Colonic mucosa (tissue), 4 donors: ENCODE measurements around the gene SF1. TPM values are rescaled to one million over a fixed set of nuclear protein-coding genes. Genes with fewer than 3 reads are reported as not detected.
A peak's percentile ranks its signal among the peaks of the same experiment; 100 is the strongest.

ENCODE experiments used
- DNase-seq: peaks from one replicate; pipeline ENCODE4 v3.0.0-alpha.2; 2020
- H3K27ac ChIP-seq: fragments of 200-600 bp; one replicate; pipeline ENCODE4 v1.8.0; 2021
- H3K27me3 ChIP-seq: fragments of 200-600 bp; one replicate; pipeline ENCODE4 v1.8.0; 2021
- H3K36me3 ChIP-seq: fragments of 200-600 bp; one replicate; pipeline ENCODE4 v1.8.0; 2021
- H3K4me1 ChIP-seq: fragments of 200-600 bp; one replicate; pipeline ENCODE4 v1.8.0; 2021; ENCODE audit warnings: mild to moderate bottlenecking
- H3K4me3 ChIP-seq: fragments of 200-600 bp; one replicate; pipeline ENCODE4 v1.8.0; 2021
- H3K9ac ChIP-seq, 2 donors: one replicate each; pipeline ENCODE4 v1.7.0; 2013; ENCODE audit warnings: control low read depth in 2 of 2, low read depth in 2 of 2, low read length in 2 of 2
- H3K9me3 ChIP-seq: fragments of 200-600 bp; one replicate; pipeline ENCODE4 v1.8.0; 2021
- CTCF ChIP-seq: fragments of 200-600 bp; IDR thresholded peaks from one replicate; pipeline ENCODE4 v1.8.0; 2022; ENCODE audit warnings: antibody characterized with exemption, mild to moderate bottlenecking
- intact Hi-C: fragments of 100-400 bp; cut with DNase I; formaldehyde crosslinking; loops from one replicate; pipeline ENCODE4 v1.14.1; 2022
- total RNA-seq, 2 donors: library from RNA; stranded (reverse); fragmentation: NEBNext Ultra II Directional in 1 of 2; extraction: Animal tissue kit (Norgen Biotek cat#: 25700) in 1 of 2; gene quantifications; one replicate each; pipeline ENCODE4 v1.2.1, GENCODE V29; 2021
- donor health status: healthy.
- donor health status: DM: no; HTN: no; CAD: no.
- donor health status: DM: no; HTN: no; CAD: no.

Gene SF1
- total RNA-seq, 2 donors from 2014 or later: 164 to 220 TPM

- H3K4me3 ChIP-seq: no peak overlapping the region
- TF ChIP-seq CTCF: no peak
- no peak overlapping the region for H3K9ac ChIP-seq
- H3K27me3 ChIP-seq: no peaks in the 10 kb centered on the region
- no peak for DNase-seq
- peaks cover 7% of the 10 kb centered on the region for H3K4me1 ChIP-seq
- H3K27ac ChIP-seq: no peak overlapping the region
- H3K36me3 ChIP-seq: peaks cover 14% of the 10 kb centered on the region
- H3K9me3 ChIP-seq: no peaks in the 10 kb centered on the region
- intact Hi-C loops: no loop called here
Observed at GRCh38 chr11:64760759-64761420, 17.5 kb downstream of the SF1 start.

GRCh38 chr11:64759722-64760719, 18.3 kb downstream of the SF1 start, which contains the start of gene PYGM:
PYGM (minus strand) TSS chr11:64759974; CDS start chr11:64759898, 76 bp downstream.
- intact Hi-C loops: no loop called here
- Histone ChIP-seq H3K27me3 (no peaks in the 10 kb centered on the region), H3K36me3 (peaks cover 5% of the 10 kb centered on the region), H3K9ac (peak within 1 kb of the TSS in 1 of 2 donors; percentile 14), H3K4me3 (no peak within 1 kb of the TSS), H3K9me3 (no peaks in the 10 kb centered on the region), H3K4me1 (peaks cover 7% of the 10 kb centered on the region), H3K27ac (no peak within 1 kb of the TSS)
- TF ChIP-seq CTCF: no peak
- peak; percentile 45 for DNase-seq

GRCh38 chr11:64759131-64759721, 19.1 kb downstream of the SF1 start:
- Histone ChIP-seq H3K27ac (no peak overlapping the region), H3K36me3 (peaks cover 4% of the 10 kb centered on the region), H3K4me3 (no peak overlapping the region), H3K9me3 (no peaks in the 10 kb centered on the region), H3K4me1 (peaks cover 7% of the 10 kb centered on the region), H3K9ac (no peak overlapping the region), H3K27me3 (no peaks in the 10 kb centered on the region)
- DNase-seq: no peak
- no peak for TF ChIP-seq CTCF
- intact Hi-C loops: no loop called here

- Histone ChIP-seq H3K27ac (no peak overlapping the region), H3K9ac (no peak overlapping the region), H3K9me3 (no peaks in the 10 kb centered on the region), H3K4me1 (peaks cover 5% of the 10 kb centered on the region), H3K4me3 (no peak overlapping the region), H3K36me3 (peaks cover under 1% of the 10 kb centered on the region), H3K27me3 (no peaks in the 10 kb centered on the region)
- no peak for TF ChIP-seq CTCF
- no peak for DNase-seq
- intact Hi-C loops: no loop called here
Observed at GRCh38 chr11:64758330-64759079, 19.8 kb downstream of the SF1 start.
